H1 (cell line): ENCODE results near the gene EXOSC1. TPM values are rescaled to one million over a fixed set of nuclear protein-coding genes. Genes with fewer than 3 reads are reported as not detected.
A peak's percentile ranks its signal among the peaks of the same experiment; 100 is the strongest.

ENCODE experiments used
- CTCF ChIA-PET: fragments of 300-600 bp; sonication (Branson Sonifier 250); formaldehyde crosslinking; loops from one replicate; lab custom pipeline; 2021; ENCODE audit not compliant: partially characterized antibody; lab: Charles Lee
- POLR2A ChIA-PET: fragments of 300-600 bp; sonication (Branson Sonifier 250); formaldehyde crosslinking; loops from one replicate; lab custom pipeline; 2021; ENCODE audit warnings: inconsistent platforms; ENCODE audit not compliant: partially characterized antibody; lab: Charles Lee
- DNase-seq, 2 experiments: peaks; one replicate each; pipeline versions ENCODE4 v3.0.0 to v3.0.0-alpha.2; 2010 to 2022; ENCODE audit warnings: low spot score in 2 of 2, low read depth in 1 of 2, mixed read lengths in 1 of 2
- FAIRE-seq: peaks from 2 replicates; lab custom pipeline; 2011; peaks lifted over from hg19 to GRCh38; lab: Jason Lieb, UNC
- H2AFZ ChIP-seq: 2 replicates; pipeline ENCODE4 v1.8.1; 2012; ENCODE audit warnings: low read length, inconsistent platforms
- H2AK5ac ChIP-seq: 2 replicates; pipeline ENCODE4 v1.6.1; 2013; ENCODE audit warnings: low read depth, low read length
- H2BK120ac ChIP-seq: replicated peaks from 2 replicates; pipeline ENCODE3; 2013; ENCODE audit warnings: low read depth, low read length, inconsistent platforms
- H2BK12ac ChIP-seq: 2 replicates; pipeline ENCODE4 v1.6.1; 2013; ENCODE audit warnings: low read depth, low read length
- H2BK15ac ChIP-seq: 2 replicates; pipeline ENCODE4 v1.6.1; 2013; ENCODE audit warnings: low read length
- H2BK20ac ChIP-seq: 2 replicates; pipeline ENCODE4 v1.6.1; 2013; ENCODE audit warnings: low read length
- H2BK5ac ChIP-seq: 2 replicates; pipeline ENCODE4 v1.6.1; 2013; ENCODE audit warnings: low read depth, low read length
- H3K14ac ChIP-seq: 2 replicates; pipeline ENCODE4 v1.6.1; 2013; ENCODE audit warnings: inconsistent platforms; ENCODE audit not compliant: insufficient read length
- H3K18ac ChIP-seq: 2 replicates; pipeline ENCODE4 v1.6.1; 2013; ENCODE audit warnings: low read length; ENCODE audit errors: extremely low read depth
- H3K23ac ChIP-seq: 2 replicates; pipeline ENCODE4 v1.6.1; 2013; ENCODE audit warnings: inconsistent platforms; ENCODE audit not compliant: insufficient read length
- H3K23me2 ChIP-seq: 2 replicates; pipeline ENCODE4 v1.6.1; 2013; ENCODE audit warnings: low read depth, low read length
- H3K27ac ChIP-seq: 2 replicates; pipeline ENCODE4 v1.6.1; 2011; ENCODE audit warnings: low read depth, low read length, inconsistent platforms
- H3K27me3 ChIP-seq, 4 experiments: replicated peaks in 1 of 4; 1 replicate in 1 of 4; 2 replicates in 3 of 4; pipeline versions ENCODE4 v1.6.1 to v1.8.1; 2011 to 2013; ENCODE audit warnings: low read length in 3 of 4, mild to moderate bottlenecking in 3 of 4, inconsistent platforms in 2 of 4, mixed read lengths in 2 of 4, moderate library complexity in 1 of 4; ENCODE audit not compliant: control insufficient read depth in 3 of 4, insufficient read depth in 3 of 4; ENCODE audit errors: extremely low read depth in 1 of 4
- H3K36me3 ChIP-seq, 4 experiments: 2 replicates each; pipeline versions ENCODE4 v1.6.1 to v1.8.1; 2011 to 2013; ENCODE audit warnings: mild to moderate bottlenecking in 4 of 4, low read length in 3 of 4, moderate library complexity in 2 of 4, control low read depth in 1 of 4, inconsistent platforms in 1 of 4; ENCODE audit not compliant: insufficient read depth in 4 of 4, control insufficient read depth in 2 of 4
- H3K4ac ChIP-seq: replicated peaks from 2 replicates; pipeline ENCODE3; 2013; ENCODE audit warnings: low read length, low read depth, mixed read lengths, inconsistent platforms; ENCODE audit not compliant: insufficient read length
- H3K4me1 ChIP-seq, 4 experiments: replicated peaks in 1 of 4; 1 replicate in 1 of 4; 2 replicates in 3 of 4; pipeline versions ENCODE4 v1.6.1 to v1.8.1; 2011 to 2013; ENCODE audit warnings: low read length in 3 of 4, inconsistent platforms in 2 of 4, mixed read lengths in 1 of 4; ENCODE audit not compliant: insufficient read depth in 4 of 4, control insufficient read depth in 3 of 4
- H3K4me2 ChIP-seq, 2 experiments: 2 replicates each; pipeline versions ENCODE4 v1.6.1 to v1.8.1; 2011 to 2013; ENCODE audit warnings: low read depth in 2 of 2, low read length in 2 of 2, control low read depth in 1 of 2, inconsistent platforms in 1 of 2, mild to moderate bottlenecking in 1 of 2; ENCODE audit not compliant: insufficient read depth in 1 of 2
- H3K4me3 ChIP-seq, 4 experiments: fragments of 200-600, 300-600 bp in 1 of 4; sonication (generic), shearing (Covaris generic), sonication (Bioruptor Twin) in 1 of 4; 2 replicates each; pipeline versions ENCODE4 v1.5.1 to v1.8.1; 2011 to 2016; ENCODE audit warnings: low read length in 4 of 4, low read depth in 3 of 4, control low read depth in 2 of 4, inconsistent platforms in 2 of 4, mild to moderate bottlenecking in 2 of 4, mixed read lengths in 1 of 4, moderate library complexity in 1 of 4; ENCODE audit not compliant: insufficient read depth in 2 of 4; ENCODE audit errors: extremely low read depth in 1 of 4
- H3K56ac ChIP-seq: replicated peaks from 2 replicates; pipeline ENCODE3; 2013; ENCODE audit warnings: low read depth, mild to moderate bottlenecking, mixed read lengths, low read length, inconsistent platforms; ENCODE audit not compliant: insufficient read length
- H3K79me1 ChIP-seq: 2 replicates; pipeline ENCODE4 v1.6.1; 2013; ENCODE audit warnings: low read depth, low read length, control low read depth
- H3K79me2 ChIP-seq, 2 experiments: 2 replicates each; pipeline versions ENCODE4 v1.6.1 to v1.8.1; 2012 to 2013; ENCODE audit warnings: low read length in 2 of 2, mild to moderate bottlenecking in 2 of 2, inconsistent platforms in 1 of 2; ENCODE audit not compliant: insufficient read depth in 2 of 2, control insufficient read depth in 1 of 2
- H3K9ac ChIP-seq, 4 experiments: replicated peaks in 1 of 4; 1 replicate in 1 of 4; 2 replicates in 3 of 4; pipeline versions ENCODE4 v1.6.1 to v1.8.1; 2011 to 2013; ENCODE audit warnings: low read depth in 3 of 4, low read length in 3 of 4, control low read depth in 2 of 4, mild to moderate bottlenecking in 2 of 4, moderate library complexity in 2 of 4, inconsistent platforms in 1 of 4; ENCODE audit errors: extremely low read depth in 1 of 4
- H3K9me3 ChIP-seq, 2 experiments: 2 replicates each; pipeline versions ENCODE4 v1.6.1 to v1.8.1; 2012 to 2013; ENCODE audit warnings: mild to moderate bottlenecking in 2 of 2, moderate library complexity in 2 of 2, control low read depth in 1 of 2, inconsistent platforms in 1 of 2, low read depth in 1 of 2, low read length in 1 of 2, mixed read lengths in 1 of 2; ENCODE audit not compliant: insufficient read depth in 2 of 2
- H4K20me1 ChIP-seq, 2 experiments: replicated peaks in 1 of 2; 2 replicates each; pipeline versions ENCODE3 to v1.8.1; 2011 to 2013; ENCODE audit warnings: inconsistent platforms in 2 of 2, low read length in 2 of 2, mild to moderate bottlenecking in 1 of 2; ENCODE audit not compliant: insufficient read depth in 2 of 2, control insufficient read depth in 1 of 2
- H4K5ac ChIP-seq: 2 replicates; pipeline ENCODE4 v1.6.1; 2013; ENCODE audit warnings: low read length, low read depth, mixed read lengths, inconsistent platforms; ENCODE audit not compliant: insufficient read length
- H4K8ac ChIP-seq: 2 replicates; pipeline ENCODE4 v1.8.0; 2013; ENCODE audit warnings: mild to moderate bottlenecking, moderate library complexity, low read length, inconsistent platforms; ENCODE audit not compliant: insufficient read depth; ENCODE audit errors: extremely low read depth
- H4K91ac ChIP-seq: replicated peaks from 2 replicates; pipeline ENCODE3; 2013; ENCODE audit warnings: low read length, mixed read lengths, inconsistent platforms; ENCODE audit not compliant: insufficient read length
- WGBS, 2 experiments: shearing (Covaris generic) in 1 of 2; methylation state at CpG; one replicate each; pipeline versions ENCODE4 v1.1.6 to v1.1.7; 2013 to 2015; ENCODE audit warnings: low lambda C conversion rate in 2 of 2, mixed read lengths in 2 of 2, inconsistent platforms in 1 of 2, low coverage in 1 of 2, missing lambda C conversion rate in 1 of 2; ENCODE audit not compliant: insufficient replicate concordance in 2 of 2, insufficient coverage in 1 of 2, insufficient read length in 1 of 2; ENCODE audit errors: extremely low coverage in 1 of 2, missing lambda C conversion rate in 1 of 2; 5-methylcytosine and 5-hydroxymethylcytosine counted together
- polyA plus RNA-seq, 7 experiments: library from polyadenylated mRNA; depleted of rRNA in 3 of 7; stranded (reverse) in 5 of 7; unstranded in 2 of 7; fragments of >200 nt in 5 of 7; fragments of 200-250 nt in 2 of 7; gene quantifications; 1 replicate in 5 of 7; 2 replicates in 1 of 7; 4 replicates in 1 of 7; pipeline versions ENCODE4 v1.2.1 to v1.2.3, GENCODE V29; 2011 to 2013; ENCODE audit warnings: missing spikeins in 2 of 7, mixed read lengths in 2 of 7
- total RNA-seq: library from RNA; stranded (reverse); fragmentation: NEBNext Ultra II Directional; extraction: Animal tissue kit (Norgen Biotek cat#: 25700); gene quantifications from 2 replicates; pipeline ENCODE4 v1.2.1, GENCODE V29; 2021

Gene EXOSC1
- total and polyA plus RNA-seq, 2 of the 8 experiments (the other 6 are each of a cell fraction or from before 2014, with no cell fraction given) = 52.1 to 68.1 TPM

- Histone ChIP-seq H2BK12ac (no peak overlapping the region), H4K8ac (no peak overlapping the region), H3K4me1 (no peaks in the 10 kb centered on the region), H4K91ac (no peak overlapping the region), H2BK120ac (no peak overlapping the region), H3K4me3 (no peak overlapping the region), H3K23ac (no peak overlapping the region), H4K20me1 (no peaks in the 10 kb centered on the region), H2BK5ac (no peak overlapping the region), H3K23me2 (peaks cover 2% of the 10 kb centered on the region; the same call in 1 of the 2 replicates), H2BK15ac (0 out of 2 replicates have a peak overlapping the region, but pooled peaks have one; percentile 31), H3K79me2 (no peaks in the 10 kb centered on the region), H3K4ac (peak overlapping the region; percentile 62), H3K9me3 (no peaks in the 10 kb centered on the region), H2BK20ac (no peak overlapping the region), H3K14ac (no peak overlapping the region), H3K9ac (no peak overlapping the region), H2AK5ac (no peak overlapping the region), H2AFZ (no peak overlapping the region), H3K27ac (no peak overlapping the region), H3K18ac (no peak overlapping the region), H3K36me3 (no peaks in the 10 kb centered on the region), H3K4me2 (no peak overlapping the region), H3K27me3 (no peaks in the 10 kb centered on the region), H3K79me1 (no peaks in the 10 kb centered on the region; the same call in 1 of the 2 replicates), H4K5ac (no peak overlapping the region), H3K56ac (no peak overlapping the region)
- WGBS, 2 experiments = 92% methylated on average over 4 of the region's 4 CpGs; no CpG with 5 or more reads in 1 of the 2 experiments
- no peak for DNase-seq
- no peak for FAIRE-seq
- ChIA-PET POLR2A (interaction anchor here (0.9 to 1.6 kb wide), 6 partner anchors 10 to 23 kb away, joined by 3 to 6 read pairs (median 4); partner anchors contain the start of gene RRP12), CTCF (interaction anchor here (0.6 to 9.8 kb wide), 7 partner anchors 10 to 897 kb away, joined by 3 to 128 read pairs (median 4); partner anchors contain the start of genes PGAM1, RRP12 and TLL2)
These were observed 34.4 kb downstream of the EXOSC1 start for GRCh38 chr10:97411406-97411805.
